Epidermal melanocyte (primary cell): ENCODE data around the gene PRMT9.

Source experiments
- DNase-seq: peaks from one replicate; pipeline ENCODE4 v3.0.0; 2011; ENCODE audit warnings: low spot score; ENCODE audit not compliant: insufficient read length

Gene PRMT9

DNA sequence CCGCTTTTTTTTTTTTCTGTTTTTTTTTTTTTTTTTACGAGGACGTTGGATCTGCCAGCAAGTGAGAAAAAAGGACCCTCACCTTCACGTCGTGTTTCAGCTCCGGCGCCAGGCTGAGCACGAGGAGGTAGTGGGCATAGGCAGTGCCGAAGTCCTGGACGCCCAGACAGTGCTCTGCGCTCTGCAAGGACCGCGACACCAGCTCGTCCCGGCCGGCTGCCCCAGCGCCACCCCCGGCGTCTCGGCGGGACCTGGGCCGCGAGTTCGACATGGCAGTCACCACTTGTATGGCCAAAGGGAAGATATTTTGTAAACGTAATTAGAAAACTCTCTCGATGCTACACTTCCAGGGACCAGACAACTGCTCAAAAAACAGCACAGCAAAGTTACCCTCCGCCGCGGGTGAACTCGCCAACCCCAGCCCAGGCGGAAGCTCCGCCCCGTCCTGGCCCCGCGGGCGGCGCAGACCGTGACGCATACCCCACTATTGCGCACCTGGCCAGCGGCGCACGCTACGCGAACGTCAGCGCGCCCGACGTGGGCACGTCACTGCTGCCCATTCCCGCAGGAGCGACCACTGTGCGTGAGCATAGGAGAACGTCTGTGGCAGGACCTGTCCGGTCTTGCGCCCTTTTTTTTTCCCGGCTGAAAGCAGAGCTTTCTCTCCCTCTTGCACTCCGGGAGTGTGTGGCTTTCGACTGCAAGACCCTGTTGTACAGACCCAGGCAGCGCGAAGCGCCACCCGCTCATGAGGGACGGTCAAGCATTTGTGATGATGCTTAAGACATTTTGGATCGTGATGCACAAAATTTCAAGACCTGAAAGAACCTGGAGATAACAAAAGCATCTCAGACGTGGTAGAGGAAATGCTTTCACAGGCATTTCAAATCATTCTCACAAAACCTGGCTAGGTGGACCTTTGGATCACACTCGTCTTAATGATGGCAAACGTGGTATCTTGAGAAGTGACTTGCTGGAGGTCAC is at the start of gene PRMT9:
Gene PRMT9 (minus strand): TSS at position 447 of the 984 bp plus-strand sequence. CDS start 176 bp downstream, at position 271.
- DNase-seq = peak; percentile 81

GRCh38 chr4:147732518-147733235 is 48.7 kb upstream of the PRMT9 start:
- no peak for DNase-seq

GRCh38 chr4:147731580-147732517 is 47.9 kb upstream of the PRMT9 start, which contains the start of gene ARHGAP10:
TSS of gene ARHGAP10 (plus strand) at chr4:147732088. CDS start at chr4:147732302, 214 bp downstream.
- DNase-seq = peak; percentile 53

- no peak for DNase-seq
Measured at GRCh38 chr4:147730333-147730732, 46.4 kb upstream of the PRMT9 start.

GRCh38 chr4:147727476-147728028 is 43.6 kb upstream of the PRMT9 start:
- no peak for DNase-seq

- no peak for DNase-seq
Measured at GRCh38 chr4:147725673-147726072, 41.7 kb upstream of the PRMT9 start.

GRCh38 chr4:147724468-147725201 is 40.7 kb upstream of the PRMT9 start:
- no peak for DNase-seq

- DNase-seq = no peak
Measured at GRCh38 chr4:147723326-147723725, 39.4 kb upstream of the PRMT9 start.

- DNase-seq = no peak
Measured at GRCh38 chr4:147717878-147718277, 33.9 kb upstream of the PRMT9 start.

DNA sequence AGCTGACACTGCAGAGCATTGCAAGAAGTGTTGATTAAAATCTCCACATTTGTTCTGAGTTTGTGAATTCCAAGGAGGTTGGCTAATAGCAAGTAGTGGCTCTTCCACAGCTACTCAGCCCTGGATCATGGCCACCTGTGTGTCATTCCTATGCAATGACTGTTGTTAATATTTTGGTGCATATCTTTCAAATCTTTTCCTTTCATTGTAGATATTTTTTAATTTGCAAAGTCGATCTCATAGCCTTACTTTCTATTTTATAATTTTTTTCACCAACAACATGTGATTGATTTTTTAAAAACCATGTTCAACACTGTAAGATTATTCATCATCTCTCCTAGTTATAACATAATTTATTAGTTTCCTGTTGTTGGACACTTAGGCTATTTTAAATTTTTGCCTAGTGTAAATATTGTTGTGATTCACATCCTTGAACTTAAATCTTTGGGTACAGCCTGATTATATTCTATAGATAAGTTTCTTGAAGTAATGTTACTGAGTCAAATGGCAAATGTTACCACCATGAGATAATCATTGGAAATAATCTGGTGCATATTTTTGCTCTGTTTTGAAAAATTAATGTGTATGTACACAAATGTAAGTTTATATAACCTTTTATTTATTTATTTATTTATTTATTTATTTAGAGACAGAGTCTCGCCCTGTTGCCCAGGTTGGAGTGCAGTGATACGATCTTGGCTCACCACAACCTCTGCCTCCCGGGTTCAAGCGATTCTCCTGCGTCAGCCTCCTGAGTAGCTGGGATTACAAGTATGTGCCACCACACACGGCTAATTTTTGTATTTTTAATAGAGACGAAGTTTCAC is 30.8 kb upstream of the PRMT9 start:
- no peak for DNase-seq

DNA sequence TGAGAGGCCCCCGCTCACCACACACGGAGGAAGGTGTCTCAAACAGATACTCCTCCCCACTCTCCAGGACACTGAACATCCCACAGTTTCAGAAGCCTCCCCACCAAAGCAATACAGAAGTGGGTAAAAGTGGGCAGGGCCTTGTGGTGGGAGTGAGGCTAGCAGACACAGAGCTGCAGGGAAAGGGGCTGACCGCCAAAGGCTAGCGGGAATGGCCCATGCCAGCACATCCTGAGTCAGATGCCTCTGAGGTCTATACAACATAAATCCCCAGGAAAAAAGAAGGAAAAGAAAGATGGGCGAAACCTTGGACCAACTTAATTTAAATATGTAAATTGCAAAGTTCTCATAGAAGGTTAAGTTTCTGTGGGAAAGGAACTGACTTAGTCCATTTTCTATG is 26.0 kb upstream of the PRMT9 start:
- no peak for DNase-seq

DNA sequence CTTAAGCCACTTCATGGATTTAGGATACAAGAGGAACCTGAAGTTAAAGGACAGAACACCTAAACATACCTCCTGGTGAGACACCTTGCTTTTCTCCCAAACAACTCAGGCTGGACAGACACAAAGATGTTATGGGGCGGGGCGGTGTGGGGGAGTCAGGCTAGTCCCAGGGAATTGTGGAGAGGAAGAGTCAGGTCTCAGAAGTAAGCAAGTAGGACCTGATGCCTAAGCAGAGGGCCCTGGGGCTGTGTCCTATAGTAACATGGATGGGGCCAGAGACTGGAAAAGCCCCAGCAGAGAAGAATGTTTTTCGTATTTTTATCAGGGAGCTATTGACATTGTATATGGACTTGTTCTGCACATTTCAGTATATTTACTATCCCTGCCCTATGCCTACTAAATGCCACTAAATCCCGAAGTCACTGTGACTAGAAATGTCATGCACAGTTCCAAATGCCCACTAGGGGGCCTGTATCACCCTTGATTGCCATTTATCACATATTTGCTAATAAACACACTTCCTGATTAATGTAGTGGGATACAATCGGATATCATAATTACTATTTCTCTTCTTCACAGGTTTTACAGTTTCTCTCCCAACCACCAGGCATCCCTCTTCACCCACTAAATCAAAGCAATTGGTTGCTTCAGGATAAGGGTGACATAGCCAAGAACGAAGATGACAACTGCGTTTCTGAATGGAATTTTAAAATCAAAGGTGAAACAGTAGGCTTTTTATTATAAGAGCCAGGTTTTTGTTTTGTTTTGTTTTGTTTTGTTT is 24.1 kb upstream of the PRMT9 start:
- no peak for DNase-seq

- no peak for DNase-seq
Measured at GRCh38 chr4:147704846-147705245, 20.9 kb upstream of the PRMT9 start.

DNA sequence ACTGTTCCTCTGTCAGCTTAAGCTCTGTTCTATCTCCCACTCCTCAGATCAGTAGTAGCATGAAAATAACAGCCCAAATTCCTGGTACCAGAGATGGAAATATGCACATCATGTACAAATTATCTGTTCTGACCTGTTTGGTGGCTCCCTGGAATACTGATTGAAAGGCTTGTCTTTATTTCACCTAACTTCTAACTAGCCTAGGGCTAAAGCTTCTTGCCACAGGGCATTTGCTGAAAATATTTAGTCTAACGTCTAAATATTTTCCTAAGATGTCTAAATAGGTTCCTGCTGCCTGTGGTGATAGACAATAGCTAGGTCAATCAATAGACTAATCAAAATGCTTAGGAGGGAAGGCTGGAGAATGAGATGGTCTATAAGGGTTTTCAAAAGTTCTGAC is 12.9 kb upstream of the PRMT9 start:
- no peak for DNase-seq

GRCh38 chr4:147693218-147693617 is 9.3 kb upstream of the PRMT9 start:
- DNase-seq = no peak

DNA sequence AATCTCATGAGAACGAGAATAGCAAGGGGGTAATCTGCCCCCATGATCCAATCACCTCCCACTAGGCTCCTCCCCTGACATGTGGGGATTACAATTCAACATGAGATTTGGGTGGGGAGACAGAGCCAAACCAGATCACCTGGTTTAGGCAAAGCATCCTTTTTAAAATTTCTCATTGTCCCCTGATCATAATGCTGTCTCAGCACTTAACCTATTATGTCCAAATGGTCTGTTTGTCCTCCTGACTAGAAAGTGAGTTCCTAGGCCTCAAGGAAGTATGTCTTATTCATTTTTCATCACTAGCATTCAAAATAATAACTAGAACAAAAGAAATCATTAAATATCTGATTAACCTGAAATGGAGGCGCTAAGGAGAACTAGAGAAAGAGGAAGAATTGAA is 7.9 kb upstream of the PRMT9 start:
- DNase-seq = no peak

GRCh38 chr4:147689067-147689466 is 5.1 kb upstream of the PRMT9 start:
- no peak for DNase-seq

GRCh38 chr4:147683188-147683591 is 773 bp downstream of the PRMT9 start:
- no peak for DNase-seq
